Activated CD8-positive, alpha-beta memory T cell treated with anti-CD3 and anti-CD28 coated beads, Interleukin-2, amount 10 ng/mL, durations not matched to agents 7 days and 5 days (primary cell): ENCODE measurements around the gene FKBP14. TPM values are rescaled to one million over a fixed set of nuclear protein-coding genes. Genes with fewer than 3 reads are reported as not detected.
"Not testable (repeated sequence)": the region's sequence is repeated elsewhere in the genome, so short reads cannot be mapped to it uniquely, and the experiment has no call there.

Experiments
- ATAC-seq: fragments of 150-1000 bp; cut with Tn5 transposase; one replicate; pipeline ENCODE4 v1.10.0; 2021; ENCODE audit warnings: moderate library complexity
- CTCF ChIA-PET: fragments of 350-600 bp; sonication (Branson Sonifier 250); formaldehyde crosslinking; loops from one replicate; lab custom pipeline; 2021; ENCODE audit warnings: antibody characterized with exemption; lab: Charles Lee
- DNase-seq: peaks from one replicate; pipeline ENCODE4 v3.0.0-alpha.2; 2020
- H3K27ac Mint-ChIP-seq: one replicate; pipeline ENCODE4 v1.8.0; 2021; ENCODE audit warnings: mild to moderate bottlenecking, mixed read lengths
- H3K27me3 Mint-ChIP-seq: one replicate; pipeline ENCODE4 v1.8.0; 2021; ENCODE audit warnings: mixed read lengths
- H3K36me3 Mint-ChIP-seq: one replicate; pipeline ENCODE4 v1.8.0; 2021; ENCODE audit warnings: mild to moderate bottlenecking, mixed read lengths
- H3K4me1 Mint-ChIP-seq: one replicate; pipeline ENCODE4 v1.8.0; 2021; ENCODE audit warnings: mixed read lengths
- H3K4me3 Mint-ChIP-seq: one replicate; pipeline ENCODE4 v1.8.0; 2021; ENCODE audit warnings: mild to moderate bottlenecking, moderate library complexity, mixed read lengths
- H3K9me3 Mint-ChIP-seq: one replicate; pipeline ENCODE4 v1.8.0; 2022; ENCODE audit warnings: low read depth, mixed read lengths
- total RNA-seq, 2 experiments: library from RNA; stranded (reverse); gene quantifications; one replicate each; pipeline ENCODE4 v1.2.3, GENCODE V29; 2021

FKBP14 gene, protein sequence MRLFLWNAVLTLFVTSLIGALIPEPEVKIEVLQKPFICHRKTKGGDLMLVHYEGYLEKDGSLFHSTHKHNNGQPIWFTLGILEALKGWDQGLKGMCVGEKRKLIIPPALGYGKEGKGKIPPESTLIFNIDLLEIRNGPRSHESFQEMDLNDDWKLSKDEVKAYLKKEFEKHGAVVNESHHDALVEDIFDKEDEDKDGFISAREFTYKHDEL
- 1 to 10 TPM; 5.2 to 6.4 TPM for total RNA-seq

DNA sequence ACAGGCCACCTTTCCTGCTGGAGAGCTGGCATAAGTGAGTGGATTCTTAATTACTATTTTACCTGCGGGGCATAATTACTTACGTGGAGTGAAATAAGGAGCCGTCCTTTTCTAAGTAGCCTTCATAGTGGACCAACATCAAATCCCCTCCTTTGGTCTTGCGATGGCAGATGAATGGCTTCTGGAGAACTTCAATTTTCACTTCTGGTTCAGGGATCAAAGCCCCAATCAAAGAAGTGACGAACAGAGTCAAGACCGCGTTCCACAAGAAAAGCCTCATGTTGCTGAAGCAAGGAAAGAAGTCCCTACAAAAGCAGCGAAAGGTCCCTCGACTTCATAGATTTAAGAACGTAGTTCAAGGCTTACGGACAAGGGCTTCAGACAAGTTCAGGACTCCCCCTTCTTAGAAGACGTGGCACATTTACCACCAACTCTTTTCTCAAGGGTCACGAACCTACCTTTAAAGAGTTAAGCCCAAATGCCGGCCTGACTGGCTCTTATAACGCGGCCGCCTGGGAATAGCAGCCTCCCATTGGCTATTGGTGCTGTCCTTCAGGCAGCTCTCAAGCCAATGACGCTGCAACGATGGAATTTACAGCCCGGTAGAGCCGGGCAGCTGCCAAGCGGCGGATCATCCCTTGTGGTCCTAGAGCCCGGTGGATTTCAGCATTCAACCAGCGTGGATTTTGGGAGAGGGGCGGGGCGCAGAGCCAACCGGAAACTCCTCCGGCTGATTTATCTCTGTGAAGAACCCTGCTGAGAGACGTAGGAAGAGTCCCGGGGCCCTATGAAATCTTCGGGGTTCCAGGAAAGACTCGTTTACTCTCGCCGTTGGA is at the start of gene FKBP14:
TSS of gene FKBP14 (minus strand) at position 474 of the 836 bp plus-strand sequence. CDS start at position 280, 194 bp downstream.
- DNase-seq (peak; percentile 96), ATAC-seq (peak; percentile 86)
- peaks cover 26% of the 10 kb centered on the region for H3K4me1 Mint-ChIP-seq
- H3K27me3 Mint-ChIP-seq = no peaks in the 10 kb centered on the region
- H3K36me3 Mint-ChIP-seq = peaks cover 1% of the 10 kb centered on the region
- H3K4me3 Mint-ChIP-seq = peak within 1 kb of the TSS; percentile 93
- CTCF ChIA-PET = interaction anchor here (1.2 to 1.5 kb wide), 2 partner anchors 35 to 70 kb away, joined by 6 to 7 read pairs; no protein-coding TSS in a partner anchor
- H3K9me3 Mint-ChIP-seq = no peaks in the 10 kb centered on the region
- peak within 1 kb of the TSS; percentile 89 for H3K27ac Mint-ChIP-seq

DNA sequence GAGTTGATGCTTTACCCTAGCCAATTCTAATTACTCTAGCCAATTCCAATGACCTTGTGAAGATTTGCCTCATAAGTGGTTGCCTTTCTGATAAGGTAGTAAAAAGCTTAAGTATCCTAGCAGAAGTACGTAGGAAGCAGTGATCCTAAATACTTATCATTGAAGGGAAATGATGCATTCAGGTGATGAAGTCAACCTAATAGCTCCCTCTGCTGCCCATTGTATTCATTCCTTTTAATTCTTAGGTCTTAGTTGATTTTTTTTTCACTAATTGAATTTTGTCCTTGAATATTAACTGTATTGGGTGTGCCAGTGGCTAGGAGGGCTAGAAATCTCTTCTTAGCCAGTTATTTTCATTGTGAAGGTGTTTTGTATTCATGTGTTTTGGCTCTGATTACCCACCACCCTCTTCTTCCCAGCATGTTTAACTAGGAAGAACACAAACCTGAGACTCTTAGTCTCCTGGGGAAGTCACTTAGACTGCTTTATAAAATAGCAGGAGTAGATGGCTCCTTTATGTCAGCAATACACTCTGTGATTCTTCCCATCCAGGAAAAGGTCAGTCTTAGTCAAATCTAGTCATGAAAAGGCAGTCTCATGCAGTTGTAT is 48.0 kb upstream of the FKBP14 start:
- H3K4me3 Mint-ChIP-seq = no peak overlapping the region
- no peak overlapping the region for H3K27ac Mint-ChIP-seq
- H3K27me3 Mint-ChIP-seq = no peaks in the 10 kb centered on the region
- CTCF ChIA-PET = interaction anchor here (0.6 to 2.5 kb wide), 11 partner anchors 9 to 339 kb away, joined by 3 to 8 read pairs (median 4); partner anchors contain the start of gene PLEKHA8
- ATAC-seq (no peak), DNase-seq (no peak)
- no peaks in the 10 kb centered on the region for H3K4me1 Mint-ChIP-seq
- no peaks in the 10 kb centered on the region for H3K9me3 Mint-ChIP-seq
- peaks cover 5% of the 10 kb centered on the region for H3K36me3 Mint-ChIP-seq

DNA sequence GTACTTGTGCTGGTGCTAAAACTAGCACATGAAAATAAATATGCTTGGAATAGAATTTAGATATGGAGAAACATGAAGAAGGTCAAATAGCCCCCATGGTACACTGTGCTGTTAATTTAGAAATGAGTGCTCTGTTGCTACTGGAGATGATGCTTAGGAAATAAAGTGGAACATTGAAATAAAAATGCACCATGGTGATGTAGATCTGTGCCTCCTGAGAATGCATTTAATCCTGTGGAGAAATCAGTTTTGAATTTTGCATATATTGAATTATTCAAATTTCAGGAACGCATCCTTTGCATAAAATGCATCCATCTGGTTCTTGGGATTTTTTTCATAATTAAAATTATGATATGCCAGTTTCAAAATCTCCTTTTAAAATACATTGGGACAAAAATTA is 46.2 kb upstream of the FKBP14 start:
- no peaks in the 10 kb centered on the region for H3K27me3 Mint-ChIP-seq
- H3K36me3 Mint-ChIP-seq = peaks cover 5% of the 10 kb centered on the region
- H3K4me1 Mint-ChIP-seq = no peaks in the 10 kb centered on the region
- ATAC-seq = no peak
- no peak overlapping the region for H3K4me3 Mint-ChIP-seq
- H3K27ac Mint-ChIP-seq = no peak overlapping the region
- DNase-seq = no peak
- CTCF ChIA-PET = interaction anchor here (1.7 kb wide), 1 partner anchor 10 kb away, joined by 9 read pairs; no protein-coding TSS in a partner anchor
- no peaks in the 10 kb centered on the region for H3K9me3 Mint-ChIP-seq

DNA sequence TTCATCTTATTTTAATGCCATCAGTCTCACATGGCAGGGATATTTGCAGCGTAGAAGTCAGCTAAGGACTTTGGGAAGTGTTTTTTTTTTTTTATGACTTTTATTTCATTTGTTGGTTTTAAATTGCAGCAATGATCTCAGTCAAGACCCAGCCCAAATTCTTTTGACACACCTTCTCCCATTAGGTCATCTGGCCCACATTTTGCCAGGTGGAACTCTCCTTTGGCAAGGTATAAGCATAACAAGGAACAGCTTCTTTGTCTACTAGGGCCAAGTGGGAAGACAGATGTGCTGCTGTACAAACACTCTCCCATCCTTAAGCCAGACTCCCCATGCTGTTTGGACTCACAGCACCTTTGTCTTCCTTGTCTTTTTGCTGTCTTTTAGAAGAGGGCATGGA is 43.5 kb upstream of the FKBP14 start:
- no peak for DNase-seq
- Mint-ChIP-seq H3K4me1 (no peaks in the 10 kb centered on the region), H3K27ac (no peak overlapping the region), H3K27me3 (no peaks in the 10 kb centered on the region), H3K9me3 (no peaks in the 10 kb centered on the region), H3K4me3 (no peak overlapping the region), H3K36me3 (peaks cover 5% of the 10 kb centered on the region)
- CTCF ChIA-PET = interaction anchor here (0.7 to 1.7 kb wide), 2 partner anchors 34 to 192 kb away, joined by 3 to 4 read pairs; no protein-coding TSS in a partner anchor
- no peak for ATAC-seq

DNA sequence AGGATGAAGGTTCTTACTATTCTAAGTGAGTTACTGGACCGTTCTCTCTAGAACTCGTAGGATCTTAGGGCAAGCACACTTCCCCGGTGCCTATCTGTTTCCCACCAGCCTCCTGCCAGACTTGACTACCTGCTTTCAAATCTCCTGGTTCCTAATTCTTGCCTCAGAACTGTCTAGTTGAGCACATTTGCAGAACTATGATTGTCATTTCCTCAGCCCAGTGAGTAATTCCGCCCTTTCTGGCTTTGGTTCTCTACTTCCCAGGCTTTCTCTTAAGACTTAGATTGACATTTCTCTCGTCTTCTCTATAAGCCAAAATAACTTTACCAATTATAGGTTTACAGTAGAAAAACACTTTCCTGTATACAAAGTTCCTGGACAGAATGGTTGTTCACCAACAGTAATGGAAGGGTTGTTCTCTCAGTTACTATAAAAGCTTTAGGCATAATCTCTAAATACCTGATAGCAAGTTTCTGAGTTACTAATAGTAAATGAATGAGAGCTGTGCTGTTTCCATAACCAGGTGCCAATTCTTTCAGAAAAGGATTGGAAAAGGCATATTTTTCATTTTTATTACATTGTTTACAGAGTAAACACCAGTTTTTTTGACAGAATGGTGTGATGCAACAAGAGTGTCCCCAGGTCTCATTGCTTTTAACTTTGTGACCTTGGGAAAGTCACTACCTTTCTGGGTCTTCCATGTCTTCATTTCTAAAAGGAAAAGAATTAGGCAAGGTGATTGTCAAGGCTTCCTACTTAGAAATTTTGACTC is 42.8 kb upstream of the FKBP14 start:
- DNase-seq (no peak), ATAC-seq (no peak)
- H3K27ac Mint-ChIP-seq = no peak overlapping the region
- H3K36me3 Mint-ChIP-seq = peaks cover 5% of the 10 kb centered on the region
- no peaks in the 10 kb centered on the region for H3K27me3 Mint-ChIP-seq
- H3K4me1 Mint-ChIP-seq = no peaks in the 10 kb centered on the region
- no peak overlapping the region for H3K4me3 Mint-ChIP-seq
- no peaks in the 10 kb centered on the region for H3K9me3 Mint-ChIP-seq
- CTCF ChIA-PET = interaction anchor here (0.7 to 1.7 kb wide), 2 partner anchors 35 to 191 kb away, joined by 3 to 4 read pairs; no protein-coding TSS in a partner anchor

DNA sequence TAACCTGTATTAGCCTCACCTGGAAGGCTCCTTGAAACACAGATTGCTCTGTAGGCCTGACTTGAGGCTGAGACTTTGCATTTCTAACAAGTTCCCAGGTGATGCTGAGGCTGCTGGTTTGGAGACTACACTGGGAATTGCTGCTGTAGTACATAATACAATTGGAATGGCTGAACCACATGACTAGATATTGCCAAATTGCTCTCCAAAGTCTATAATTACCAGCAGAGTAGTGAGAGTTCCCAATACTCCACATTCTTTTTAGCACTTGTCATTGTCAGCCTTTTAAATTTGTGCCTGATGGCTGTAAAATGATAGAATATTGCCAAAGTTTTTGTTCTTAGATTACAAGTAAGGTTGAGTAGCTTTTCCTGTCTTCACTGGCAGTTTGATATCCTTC is 41.6 kb upstream of the FKBP14 start:
- Mint-ChIP-seq H3K27me3 (no peaks in the 10 kb centered on the region), H3K27ac (no peak overlapping the region), H3K4me3 (no peak overlapping the region), H3K36me3 (peaks cover 5% of the 10 kb centered on the region), H3K4me1 (no peaks in the 10 kb centered on the region), H3K9me3 (no peaks in the 10 kb centered on the region)
- ATAC-seq (no peak), DNase-seq (no peak)
- CTCF ChIA-PET = no interaction called here

DNA sequence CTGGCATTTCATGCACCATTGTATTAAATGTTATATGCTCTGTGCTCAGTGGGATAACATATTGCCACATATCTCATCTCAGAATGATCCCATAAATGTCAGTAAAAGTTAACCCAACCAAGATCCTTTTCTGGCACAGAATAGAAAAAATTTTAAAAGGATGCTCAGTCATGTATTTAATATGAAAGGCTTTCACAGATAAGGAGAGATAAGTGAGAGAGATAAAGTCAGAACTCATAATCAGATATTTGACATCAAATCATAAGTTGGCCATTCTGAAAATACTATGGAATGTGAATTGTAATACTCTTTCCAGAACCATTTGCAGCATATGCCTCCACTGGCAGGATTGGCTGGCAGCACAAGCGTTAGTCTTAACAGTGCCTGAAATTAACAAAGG is 40.2 kb upstream of the FKBP14 start:
- Mint-ChIP-seq H3K36me3 (peaks cover 3% of the 10 kb centered on the region), H3K9me3 (no peaks in the 10 kb centered on the region), H3K27me3 (no peaks in the 10 kb centered on the region), H3K27ac (no peak overlapping the region), H3K4me1 (peaks cover 2% of the 10 kb centered on the region), H3K4me3 (no peak overlapping the region)
- CTCF ChIA-PET = no interaction called here
- DNase-seq = no peak
- no peak for ATAC-seq

DNA sequence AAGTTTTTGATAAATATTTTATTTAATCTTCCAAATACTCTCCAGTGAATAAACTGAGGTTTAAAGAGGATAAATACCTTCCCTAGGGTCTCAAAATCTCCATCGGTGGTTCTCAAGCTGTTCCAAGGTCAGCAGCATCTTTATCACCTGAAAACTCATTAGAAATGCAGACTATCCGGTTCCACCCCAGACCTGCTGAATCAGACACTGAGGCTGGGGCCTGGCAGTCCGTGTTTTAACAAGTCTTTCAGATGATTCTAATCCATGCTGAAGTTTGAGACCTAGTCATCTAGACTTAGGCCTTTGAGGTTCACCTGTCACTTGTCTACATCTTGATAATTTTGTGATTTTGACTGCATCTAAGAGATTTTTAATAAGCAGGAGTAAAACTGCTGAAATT is 39.2 kb upstream of the FKBP14 start:
- ATAC-seq = no peak

DNA sequence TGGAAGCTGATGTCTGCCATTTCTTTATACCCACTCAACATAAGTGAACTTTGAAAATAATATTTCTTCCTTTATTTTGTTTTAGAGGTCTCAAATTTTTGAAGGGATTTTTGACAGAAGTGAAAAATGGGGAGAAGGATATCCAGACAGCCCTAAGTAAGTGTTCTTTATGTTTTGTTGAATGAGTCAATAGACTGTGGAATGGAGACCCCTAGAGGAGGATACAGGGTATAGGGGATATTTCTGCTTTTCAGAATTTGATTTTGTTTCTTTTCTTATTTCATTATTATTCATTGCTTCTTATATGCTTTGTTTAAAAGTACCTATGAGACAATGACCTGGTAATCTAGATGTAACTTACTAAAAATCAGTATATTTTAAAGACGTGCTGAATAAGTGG is 36.1 kb upstream of the FKBP14 start:
- DNase-seq = no peak
- Mint-ChIP-seq H3K27ac (no peak overlapping the region), H3K4me1 (peaks cover 5% of the 10 kb centered on the region), H3K4me3 (no peak overlapping the region), H3K9me3 (no peaks in the 10 kb centered on the region), H3K27me3 (no peaks in the 10 kb centered on the region), H3K36me3 (peaks cover 6% of the 10 kb centered on the region)
- peak; percentile 68 for ATAC-seq
- CTCF ChIA-PET = interaction anchor here (1.0 to 2.5 kb wide), 18 partner anchors 10 to 502 kb away, joined by 3 to 16 read pairs (median 4); partner anchors contain the start of gene PLEKHA8

More for the DNA sequence above, 39.2 kb upstream of the FKBP14 start:
- Mint-ChIP-seq H3K27me3 (no peaks in the 10 kb centered on the region), H3K36me3 (no peaks in the 10 kb centered on the region), H3K4me3 (no peak overlapping the region), H3K4me1 (peaks cover 5% of the 10 kb centered on the region), H3K27ac (no peak overlapping the region), H3K9me3 (no peaks in the 10 kb centered on the region)
- DNase-seq = no peak
- CTCF ChIA-PET = no interaction called here

DNA sequence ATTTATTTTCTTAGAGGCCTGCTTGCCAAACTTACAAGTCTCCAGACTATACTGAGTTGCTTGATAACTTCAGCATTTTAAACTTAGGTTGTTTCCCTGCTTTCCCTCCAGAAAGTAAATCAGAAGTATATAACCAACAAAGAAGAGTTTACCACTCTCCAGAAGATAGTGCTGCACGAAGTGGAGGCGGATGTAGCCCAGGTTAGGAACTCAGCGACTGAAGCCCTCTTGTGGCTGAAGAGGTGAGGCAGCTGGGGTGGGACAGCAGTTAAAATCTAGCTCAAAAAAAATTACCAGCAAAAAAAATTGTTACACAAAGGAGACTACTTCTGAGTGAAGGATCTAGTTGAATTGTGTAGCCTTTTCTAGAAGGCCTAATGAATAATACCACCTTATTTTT is 35.3 kb upstream of the FKBP14 start:
- peak; percentile 96 for ATAC-seq
- H3K9me3 Mint-ChIP-seq, H3K4me1 Mint-ChIP-seq, H3K27ac Mint-ChIP-seq, H3K27me3 Mint-ChIP-seq, H3K4me3 Mint-ChIP-seq: not testable (repeated sequence)
- DNase-seq = peak; percentile 66
- peaks cover 10% of the 10 kb centered on the region for H3K36me3 Mint-ChIP-seq
- CTCF ChIA-PET = interaction anchor here (1.0 to 2.5 kb wide), 26 partner anchors 10 to 503 kb away, joined by 3 to 16 read pairs (median 4); partner anchors contain the start of genes FKBP14 and PLEKHA8

DNA sequence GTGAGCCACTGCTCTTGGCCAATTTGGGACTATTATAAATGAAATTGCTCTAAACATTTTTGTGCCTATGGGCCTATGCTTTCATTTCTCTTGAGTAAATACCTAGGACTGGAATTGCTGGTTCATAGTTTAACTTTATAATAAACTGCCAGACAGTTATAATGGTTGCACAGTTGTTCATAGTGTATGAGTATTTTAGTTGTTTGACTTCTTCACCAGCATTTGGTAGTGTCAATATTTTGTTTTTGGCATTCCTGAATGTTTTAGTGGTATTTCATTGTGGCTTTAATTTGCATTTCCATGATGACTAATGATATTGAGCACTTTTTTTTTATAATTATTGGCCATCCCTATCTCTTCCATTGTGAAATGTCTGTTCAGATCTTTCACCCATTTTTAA is 31.2 kb upstream of the FKBP14 start:
- no peak for ATAC-seq
- CTCF ChIA-PET = no interaction called here
- no peak for DNase-seq
- Mint-ChIP-seq H3K4me3 (no peak overlapping the region), H3K27ac (no peak overlapping the region), H3K4me1 (peaks cover 5% of the 10 kb centered on the region), H3K9me3 (no peaks in the 10 kb centered on the region), H3K36me3 (peaks cover 15% of the 10 kb centered on the region), H3K27me3 (no peaks in the 10 kb centered on the region)

DNA sequence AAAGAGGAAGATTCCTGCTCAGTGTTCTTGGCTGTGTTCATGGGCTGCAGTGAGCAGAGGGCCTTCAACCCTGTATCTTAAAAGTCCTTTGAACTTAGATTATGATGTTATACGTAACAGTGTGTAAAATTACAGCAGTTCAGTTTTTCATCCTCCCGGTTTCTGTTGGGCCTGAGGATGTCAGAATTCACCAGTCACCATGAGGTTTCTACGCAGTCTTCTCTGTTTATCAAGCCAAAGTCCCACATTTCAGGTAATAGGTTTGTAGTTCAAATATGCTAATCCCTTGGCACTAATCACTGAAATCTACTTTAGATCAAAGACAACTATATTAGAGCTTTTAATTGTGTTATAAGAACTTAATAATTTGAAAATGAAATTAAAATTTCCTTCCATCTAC is 26.6 kb upstream of the FKBP14 start:
- Mint-ChIP-seq H3K9me3 (no peaks in the 10 kb centered on the region), H3K27me3 (no peaks in the 10 kb centered on the region)

More for the DNA sequence above, 26.6 kb upstream of the FKBP14 start:
- Mint-ChIP-seq H3K27ac (no peak overlapping the region), H3K4me1 (peaks cover 8% of the 10 kb centered on the region), H3K36me3 (peaks cover 19% of the 10 kb centered on the region), H3K4me3 (no peak overlapping the region)
- CTCF ChIA-PET = no interaction called here
- no peak for DNase-seq
- ATAC-seq = no peak
